GM23338 (cell line): ENCODE data around the gene MYO15B.

Experiments
- EZH2 ChIP-seq: fragments of 200-600 bp; sonication (generic); IDR thresholded peaks from one replicate; pipeline ENCODE4 v1.8.0; 2017; ENCODE audit warnings: antibody characterized with exemption, mild to moderate bottlenecking, low read depth; ENCODE audit not compliant: unreplicated experiment
- TF ChIP-seq, protein P1 (sequence below), 2 experiments: fragments of 200-600 bp in 1 of 2; sonication (generic) in 1 of 2; conservative IDR thresholded peaks; 2 replicates each; pipeline versions ENCODE4 v1.5.1 to v1.6.1; 2016 to 2017; ENCODE audit warnings: antibody characterized with exemption in 2 of 2, low read depth in 2 of 2, mild to moderate bottlenecking in 2 of 2, moderate library complexity in 1 of 2

DNA sequence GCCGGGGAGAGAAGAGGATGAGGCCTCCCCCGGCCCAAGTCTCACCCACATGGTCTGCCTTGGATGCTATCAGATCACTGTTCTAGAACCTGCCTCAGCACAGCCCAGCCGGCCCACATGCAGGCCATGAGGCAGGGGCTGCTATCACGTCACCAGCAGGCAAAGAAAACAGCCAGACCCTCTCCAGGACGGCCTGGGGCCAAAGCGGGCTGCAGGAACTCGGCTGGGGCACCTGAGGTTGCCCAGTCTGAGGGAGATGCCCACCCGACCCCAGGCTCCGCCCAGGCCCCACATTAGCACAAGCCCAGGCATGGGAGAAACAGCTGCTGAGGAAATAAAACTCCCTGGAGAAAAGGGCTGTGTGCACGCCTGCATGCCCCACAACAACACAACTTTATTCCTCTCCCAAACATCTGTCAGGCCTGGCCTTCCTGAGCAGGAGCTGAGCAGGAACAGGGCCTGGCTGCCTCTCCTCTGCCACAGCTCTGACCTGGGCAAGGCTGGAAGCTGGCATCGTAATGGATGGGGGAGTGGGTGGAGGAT lies 39.0 kb downstream of the MYO15B start:
- TF ChIP-seq, protein P1, sequence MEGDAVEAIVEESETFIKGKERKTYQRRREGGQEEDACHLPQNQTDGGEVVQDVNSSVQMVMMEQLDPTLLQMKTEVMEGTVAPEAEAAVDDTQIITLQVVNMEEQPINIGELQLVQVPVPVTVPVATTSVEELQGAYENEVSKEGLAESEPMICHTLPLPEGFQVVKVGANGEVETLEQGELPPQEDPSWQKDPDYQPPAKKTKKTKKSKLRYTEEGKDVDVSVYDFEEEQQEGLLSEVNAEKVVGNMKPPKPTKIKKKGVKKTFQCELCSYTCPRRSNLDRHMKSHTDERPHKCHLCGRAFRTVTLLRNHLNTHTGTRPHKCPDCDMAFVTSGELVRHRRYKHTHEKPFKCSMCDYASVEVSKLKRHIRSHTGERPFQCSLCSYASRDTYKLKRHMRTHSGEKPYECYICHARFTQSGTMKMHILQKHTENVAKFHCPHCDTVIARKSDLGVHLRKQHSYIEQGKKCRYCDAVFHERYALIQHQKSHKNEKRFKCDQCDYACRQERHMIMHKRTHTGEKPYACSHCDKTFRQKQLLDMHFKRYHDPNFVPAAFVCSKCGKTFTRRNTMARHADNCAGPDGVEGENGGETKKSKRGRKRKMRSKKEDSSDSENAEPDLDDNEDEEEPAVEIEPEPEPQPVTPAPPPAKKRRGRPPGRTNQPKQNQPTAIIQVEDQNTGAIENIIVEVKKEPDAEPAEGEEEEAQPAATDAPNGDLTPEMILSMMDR (conservative IDR thresholded peaks at IDR 0.05; ENCODE audit: low read depth in 2 of 2), result no peak
- no peak for TF ChIP-seq EZH2
